ENCODE data around the gene MRPS23.

DNA sequence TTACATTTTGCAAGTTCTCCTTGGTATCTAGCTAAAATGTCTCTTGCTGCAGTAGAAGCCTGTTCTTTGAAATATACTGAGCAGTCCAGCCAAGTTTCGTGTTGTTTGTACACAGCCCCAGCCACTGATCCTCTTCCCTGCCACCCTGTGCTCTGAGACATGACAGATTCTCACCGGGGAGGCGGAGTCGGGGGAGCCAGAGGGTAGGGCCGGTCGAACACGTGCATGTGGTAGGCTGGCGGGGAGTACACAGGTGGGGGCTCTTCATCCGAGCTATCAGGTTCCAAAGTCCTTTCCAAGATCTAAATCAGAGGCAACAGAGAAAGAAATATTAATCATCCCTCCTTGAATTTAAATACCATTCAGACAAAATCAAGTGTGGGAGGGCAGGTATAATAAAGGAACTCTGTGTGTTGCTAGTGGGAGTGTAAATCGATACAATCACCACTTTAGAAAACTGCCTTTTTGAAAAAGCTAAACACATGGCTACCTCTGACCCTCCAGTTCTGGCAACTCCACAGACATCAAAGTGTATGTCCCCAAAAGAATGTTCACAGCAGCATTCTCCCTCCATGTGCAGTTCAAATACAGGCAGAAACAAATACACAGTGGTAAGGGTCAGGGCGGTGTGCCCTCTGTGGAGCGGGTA, 29.7 kb upstream of the MRPS23 start:
- TF ChIP-seq, protein P1, sequence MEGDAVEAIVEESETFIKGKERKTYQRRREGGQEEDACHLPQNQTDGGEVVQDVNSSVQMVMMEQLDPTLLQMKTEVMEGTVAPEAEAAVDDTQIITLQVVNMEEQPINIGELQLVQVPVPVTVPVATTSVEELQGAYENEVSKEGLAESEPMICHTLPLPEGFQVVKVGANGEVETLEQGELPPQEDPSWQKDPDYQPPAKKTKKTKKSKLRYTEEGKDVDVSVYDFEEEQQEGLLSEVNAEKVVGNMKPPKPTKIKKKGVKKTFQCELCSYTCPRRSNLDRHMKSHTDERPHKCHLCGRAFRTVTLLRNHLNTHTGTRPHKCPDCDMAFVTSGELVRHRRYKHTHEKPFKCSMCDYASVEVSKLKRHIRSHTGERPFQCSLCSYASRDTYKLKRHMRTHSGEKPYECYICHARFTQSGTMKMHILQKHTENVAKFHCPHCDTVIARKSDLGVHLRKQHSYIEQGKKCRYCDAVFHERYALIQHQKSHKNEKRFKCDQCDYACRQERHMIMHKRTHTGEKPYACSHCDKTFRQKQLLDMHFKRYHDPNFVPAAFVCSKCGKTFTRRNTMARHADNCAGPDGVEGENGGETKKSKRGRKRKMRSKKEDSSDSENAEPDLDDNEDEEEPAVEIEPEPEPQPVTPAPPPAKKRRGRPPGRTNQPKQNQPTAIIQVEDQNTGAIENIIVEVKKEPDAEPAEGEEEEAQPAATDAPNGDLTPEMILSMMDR (IDR thresholded peaks at IDR 0.05), result no peak
- TF ChIP-seq POLR2A (IDR thresholded peaks at IDR 0.05), result no peak

Measured in right lobe of liver (tissue), 4 donors.